Measurements from ENCODE around the gene GLP1R. TPM values are rescaled to one million over a fixed set of nuclear protein-coding genes. Genes with fewer than 3 reads are reported as not detected.

Gene GLP1R
- total and polyA plus RNA-seq, 2 experiments from 2014 or later: 0.12 to 0.43 TPM

- DNase-seq (ENCODE audit: low read depth in 1 of 2, low spot score in 1 of 2): no peak
- no peaks in the 10 kb centered on the region for H3K27me3 ChIP-seq
These were observed 30.1 kb downstream of the GLP1R start for GRCh38 chr6:39078695-39079094.

GRCh38 chr6:39079197-39080125, 30.9 kb downstream of the GLP1R start:
- no peak for DNase-seq (ENCODE audit: low read depth in 1 of 2, low spot score in 1 of 2)
- H3K27me3 ChIP-seq: no peaks in the 10 kb centered on the region
- TF ChIP-seq CTCF (IDR thresholded peaks at IDR 0.05; ENCODE audit: low read depth, low read length): no peak
- no peak overlapping the region for H3K27ac ChIP-seq
- no peaks in the 10 kb centered on the region for H3K36me3 ChIP-seq
- H3K9me3 ChIP-seq (ENCODE audit: low read depth): no peaks in the 10 kb centered on the region
- H3K4me1 ChIP-seq (ENCODE audit: low read depth): no peaks in the 10 kb centered on the region
- H3K4me3 ChIP-seq: no peak overlapping the region

More at GRCh38 chr6:39078695-39079094, 30.1 kb downstream of the GLP1R start:
- Histone ChIP-seq H3K36me3 (no peaks in the 10 kb centered on the region), H3K4me3 (no peak overlapping the region), H3K27ac (no peak overlapping the region), H3K4me1 (ENCODE audit: low read depth) (no peaks in the 10 kb centered on the region), H3K9me3 (ENCODE audit: low read depth) (no peaks in the 10 kb centered on the region)
- no peak for TF ChIP-seq CTCF (IDR thresholded peaks at IDR 0.05; ENCODE audit: low read depth, low read length)

GRCh38 chr6:39080246-39080875, 31.8 kb downstream of the GLP1R start:
- Histone ChIP-seq H3K36me3 (no peaks in the 10 kb centered on the region), H3K27ac (no peak overlapping the region), H3K4me1 (ENCODE audit: low read depth) (no peaks in the 10 kb centered on the region), H3K27me3 (no peaks in the 10 kb centered on the region), H3K9me3 (ENCODE audit: low read depth) (no peaks in the 10 kb centered on the region), H3K4me3 (no peak overlapping the region)
- DNase-seq (ENCODE audit: low read depth in 1 of 2, low spot score in 1 of 2): no peak
- no peak for TF ChIP-seq CTCF (IDR thresholded peaks at IDR 0.05; ENCODE audit: low read depth, low read length)

GRCh38 chr6:39082310-39082709, 33.7 kb downstream of the GLP1R start:
- H3K9me3 ChIP-seq (ENCODE audit: low read depth): no peaks in the 10 kb centered on the region
- DNase-seq (ENCODE audit: low read depth in 1 of 2, low spot score in 1 of 2): no peak
- H3K36me3 ChIP-seq: no peaks in the 10 kb centered on the region

GRCh38 chr6:39083231-39083634, 34.7 kb downstream of the GLP1R start:
- H3K4me1 ChIP-seq (ENCODE audit: low read depth): no peaks in the 10 kb centered on the region
- no peak overlapping the region for H3K27ac ChIP-seq
- TF ChIP-seq CTCF (IDR thresholded peaks at IDR 0.05; ENCODE audit: low read depth, low read length): no peak
- H3K4me3 ChIP-seq: no peak overlapping the region
- H3K9me3 ChIP-seq (ENCODE audit: low read depth): no peaks in the 10 kb centered on the region
- H3K36me3 ChIP-seq: no peaks in the 10 kb centered on the region
- no peak for DNase-seq (ENCODE audit: low read depth in 1 of 2, low spot score in 1 of 2)
- H3K27me3 ChIP-seq: no peaks in the 10 kb centered on the region

More at GRCh38 chr6:39082310-39082709, 33.7 kb downstream of the GLP1R start:
- no peak for TF ChIP-seq CTCF (IDR thresholded peaks at IDR 0.05; ENCODE audit: low read depth, low read length)
- Histone ChIP-seq H3K27me3 (no peaks in the 10 kb centered on the region), H3K4me1 (ENCODE audit: low read depth) (no peaks in the 10 kb centered on the region), H3K27ac (no peak overlapping the region), H3K4me3 (no peak overlapping the region)
